B cell (primary cell): ENCODE data around the gene APMAP. TPM values are rescaled to one million over a fixed set of nuclear protein-coding genes. Genes with fewer than 3 reads are reported as not detected.

Experiments used
- ATAC-seq: fragments of 200-7000 bp; cut with Tn5 transposase; one replicate; pipeline ENCODE4 v1.10.0; 2021; ENCODE audit warnings: low read depth, mild to moderate bottlenecking, moderate number of reproducible peaks, moderate library complexity
- CTCF ChIA-PET: fragments of 350-600 bp; sonication (Branson Sonifier 250); formaldehyde crosslinking; loops from one replicate; lab custom pipeline; 2021; ENCODE audit warnings: antibody characterized with exemption, inconsistent platforms; lab: Charles Lee
- POLR2A ChIA-PET: fragments of 350-600 bp; sonication (Branson Sonifier 250); formaldehyde crosslinking; loops from one replicate; lab custom pipeline; 2021; ENCODE audit warnings: antibody characterized with exemption; lab: Charles Lee
- DNase-seq: peaks from one replicate; pipeline ENCODE4 v3.0.0; 2013
- H2AFZ ChIP-seq: 2 replicates; pipeline ENCODE4 v1.6.1; 2012; ENCODE audit warnings: mild to moderate bottlenecking, low read depth, low read length; ENCODE audit not compliant: insufficient read depth, poor library complexity, severe bottlenecking
- H3K27ac ChIP-seq, 2 donors: 1 replicate in 1 of 2; 2 replicates in 1 of 2; pipeline ENCODE4 v1.5.1; 2012 to 2013; ENCODE audit warnings: low read length in 2 of 2, mild to moderate bottlenecking in 2 of 2, moderate library complexity in 1 of 2
- H3K27me3 ChIP-seq, 4 experiments: fragments of 200-600 bp in 1 of 4; sonication (generic) in 1 of 4; replicated peaks in 1 of 4; 1 replicate in 2 of 4; 2 replicates in 2 of 4; pipeline versions ENCODE4 v1.6.1 to v1.7.0; 2013 to 2016; ENCODE audit warnings: low read length in 3 of 4, mild to moderate bottlenecking in 2 of 4, mixed read lengths in 1 of 4, moderate library complexity in 1 of 4; ENCODE audit not compliant: insufficient read depth in 4 of 4, control insufficient read depth in 3 of 4; ENCODE audit errors: control extremely low read depth in 1 of 4
- H3K36me3 ChIP-seq, 2 experiments: replicated peaks in 1 of 2; 1 replicate in 1 of 2; 2 replicates in 1 of 2; pipeline versions ENCODE4 v1.6.1 to v1.7.1; 2013; ENCODE audit warnings: low read length in 1 of 2; ENCODE audit not compliant: insufficient read depth in 2 of 2, control insufficient read depth in 1 of 2; ENCODE audit errors: control extremely low read depth in 1 of 2, extremely low read depth in 1 of 2
- H3K4me1 ChIP-seq, 2 donors: fragments of 200-600 bp in 1 of 2; sonication (generic) in 1 of 2; 1 replicate in 1 of 2; 2 replicates in 1 of 2; pipeline versions ENCODE4 v1.5.1 to v1.6.1; 2013 to 2017; ENCODE audit warnings: low read length in 2 of 2; ENCODE audit not compliant: control insufficient read depth in 2 of 2, insufficient read depth in 2 of 2
- H3K4me2 ChIP-seq: replicated peaks from 2 replicates; pipeline ENCODE3; 2012; ENCODE audit warnings: mild to moderate bottlenecking, low read depth, low read length; ENCODE audit not compliant: poor library complexity, severe bottlenecking
- H3K4me3 ChIP-seq, 5 experiments: fragments of 200-600 bp in 1 of 5; sonication (generic) in 1 of 5; 1 replicate in 3 of 5; 2 replicates in 2 of 5; pipeline versions ENCODE4 v1.5.1 to v1.7.0; 2011 to 2016; ENCODE audit warnings: low read length in 4 of 5, mild to moderate bottlenecking in 4 of 5, low read depth in 2 of 5, control low read depth in 1 of 5, moderate library complexity in 1 of 5; ENCODE audit not compliant: insufficient read depth in 1 of 5; ENCODE audit errors: control extremely low read depth in 1 of 5, extremely low read depth in 1 of 5
- H3K79me2 ChIP-seq: fragments of 200-600 bp; sonication (generic); one replicate; pipeline ENCODE4 v1.6.0; 2016; ENCODE audit warnings: low read length; ENCODE audit not compliant: control insufficient read depth, insufficient read depth
- H3K9ac ChIP-seq: fragments of 200-600 bp; sonication (generic); 2 replicates; pipeline ENCODE4 v1.6.1; 2017; ENCODE audit warnings: mild to moderate bottlenecking, low read length, moderate library complexity
- H3K9me3 ChIP-seq, 3 donors: one replicate each; pipeline versions ENCODE4 v1.6.1 to v1.7.1; 2013; ENCODE audit warnings: low read length in 2 of 3; ENCODE audit not compliant: control insufficient read depth in 2 of 3, insufficient read depth in 1 of 3; ENCODE audit errors: control extremely low read depth in 1 of 3
- H4K20me1 ChIP-seq: 2 replicates; pipeline ENCODE4 v1.6.0; 2012; ENCODE audit warnings: mild to moderate bottlenecking, low read length; ENCODE audit not compliant: insufficient read depth, control insufficient read depth, poor library complexity, severe bottlenecking
- H3K27ac Mint-ChIP-seq: one replicate; pipeline ENCODE4 v1.8.0; 2021; ENCODE audit warnings: mixed read lengths
- H3K27me3 Mint-ChIP-seq: one replicate; pipeline ENCODE4 v1.8.0; 2021; ENCODE audit warnings: mixed read lengths
- H3K4me1 Mint-ChIP-seq: one replicate; pipeline ENCODE4 v1.8.0; 2021; ENCODE audit warnings: mixed read lengths
- H3K4me3 Mint-ChIP-seq: one replicate; pipeline ENCODE4 v1.8.0; 2021; ENCODE audit warnings: mixed read lengths
- H3K9me3 Mint-ChIP-seq: one replicate; pipeline ENCODE4 v1.8.0; 2022; ENCODE audit warnings: mixed read lengths; ENCODE audit not compliant: insufficient read depth
- CTCF ChIP-seq: fragments of 200-600 bp; IDR thresholded peaks from one replicate; pipeline ENCODE4 v1.8.0; 2022; ENCODE audit warnings: antibody characterized with exemption, mild to moderate bottlenecking
- EZH2 ChIP-seq: IDR thresholded peaks from 2 replicates; pipeline ENCODE4 v1.6.1; 2012; ENCODE audit warnings: borderline replicate concordance, low read depth, mild to moderate bottlenecking, moderate library complexity, low read length; ENCODE audit not compliant: insufficient read depth, poor library complexity, severe bottlenecking
- WGBS: methylation state at CpG from one replicate; pipeline ENCODE4 v1.1.5; 2013; ENCODE audit warnings: missing lambda C conversion rate; ENCODE audit not compliant: insufficient coverage; 5-methylcytosine and 5-hydroxymethylcytosine counted together
- intact Hi-C: fragments of 100-400 bp; cut with micrococcal nuclease; formaldehyde crosslinking; loops from one replicate; pipeline ENCODE4 v1.10.0; 2022
- polyA plus RNA-seq: library from polyadenylated mRNA; depleted of rRNA; stranded (reverse); fragments of >200 nt; gene quantifications from 2 replicates; pipeline ENCODE4 v1.2.3, GENCODE V29; 2012
- total RNA-seq, 2 donors: library from RNA; stranded (reverse); fragments of 120-200 nt in 1 of 2; gene quantifications; 1 replicate in 1 of 2; 2 replicates in 1 of 2; pipeline versions ENCODE4 v1.2.3 to v1.2.4, GENCODE V29; 2013 to 2022

APMAP gene
- total and polyA plus RNA-seq, 2 donors (not counting 1 experiment from before 2014, with no cell fraction given): 9.1 to 28.0 TPM

- H2AFZ ChIP-seq: no peak overlapping the region
- H3K4me2 ChIP-seq: peak overlapping the region; percentile 68
- H3K27ac ChIP-seq: peak overlapping the region; percentile 2 to 63
- intact Hi-C loops: loop anchor here (5.0 kb wide), 1 partner anchor 161 kb away; the partner anchor contains the start of gene ENTPD6
- peak overlapping the region in 3 of 5 experiments; percentile 13 to 44 (median 13) for H3K4me3 ChIP-seq
- H3K9ac ChIP-seq: peak overlapping the region; percentile 48
- TF ChIP-seq EZH2 (no peak), CTCF (no peak)
- POLR2A ChIA-PET: interaction anchor here (1.0 to 2.2 kb wide), 2 partner anchors 21 to 22 kb away, joined by 3 to 20 read pairs; partner anchors contain the start of gene ACSS1
- H4K20me1 ChIP-seq: peaks cover 70% of the 10 kb centered on the region
- DNase-seq (no peak), ATAC-seq (no peak)
- CTCF ChIA-PET: interaction anchor here (0.7 to 2.1 kb wide), 9 partner anchors 9 to 1707 kb away, joined by 3 to 9 read pairs (median 4); partner anchors contain the start of gene ACSS1
- no peaks in the 10 kb centered on the region for H3K27me3 ChIP-seq
- H3K36me3 ChIP-seq: peaks cover 0 to 39% of the 10 kb centered on the region in 2 experiments
- H3K4me1 ChIP-seq: peaks cover 44 to 48% of the 10 kb centered on the region in 2 donors
- peaks cover 96% of the 10 kb centered on the region for H3K79me2 ChIP-seq
- no peaks in the 10 kb centered on the region for H3K9me3 Mint-ChIP-seq
- H3K9me3 ChIP-seq: no peaks in the 10 kb centered on the region
- 22% methylated on average over 2 of the region's 7 CpGs for WGBS
- H3K27me3 Mint-ChIP-seq: no peaks in the 10 kb centered on the region
- peaks cover 52% of the 10 kb centered on the region for H3K4me1 Mint-ChIP-seq
- H3K27ac Mint-ChIP-seq: peak overlapping the region; percentile 91
- H3K4me3 Mint-ChIP-seq: peak overlapping the region; percentile 77
These were observed 43.9 kb upstream of the APMAP start for GRCh38 chr20:25036331-25036936.

GRCh38 chr20:25035921-25036320, 43.4 kb upstream of the APMAP start:
- no peak for ATAC-seq

More at GRCh38 chr20:25035921-25036320, 43.4 kb upstream of the APMAP start:
- CTCF ChIA-PET: interaction anchor here (0.7 to 1.8 kb wide), 7 partner anchors 10 to 1706 kb away, joined by 3 to 9 read pairs (median 4); partner anchors contain the start of gene ACSS1
- H3K9me3 Mint-ChIP-seq: no peaks in the 10 kb centered on the region
- H3K27me3 Mint-ChIP-seq: no peaks in the 10 kb centered on the region
- Histone ChIP-seq H3K27ac (peak overlapping the region; percentile 2 to 63), H3K4me2 (peak overlapping the region; percentile 68), H2AFZ (no peak overlapping the region), H3K79me2 (peaks cover 96% of the 10 kb centered on the region), H3K9ac (peak overlapping the region; percentile 48), H4K20me1 (peaks cover 72% of the 10 kb centered on the region), H3K36me3 (peaks cover 0 to 40% of the 10 kb centered on the region in 2 experiments), H3K27me3 (no peaks in the 10 kb centered on the region), H3K4me3 (peak overlapping the region in 3 of 5 experiments; percentile 13 to 44 (median 13)), H3K4me1 (peaks cover 41 to 44% of the 10 kb centered on the region in 2 donors), H3K9me3 (no peaks in the 10 kb centered on the region)
- DNase-seq: no peak
- peak overlapping the region; percentile 91 for H3K27ac Mint-ChIP-seq
- H3K4me3 Mint-ChIP-seq: peak overlapping the region; percentile 77
- intact Hi-C loops: loop anchor here (5.0 kb wide), 1 partner anchor 161 kb away; the partner anchor contains the start of gene ENTPD6
- POLR2A ChIA-PET: interaction anchor here (1.0 kb wide), 1 partner anchor 22 kb away, joined by 3 read pairs; the partner anchor contains the start of gene ACSS1
- WGBS: 0% methylated on average over 2 of the region's 4 CpGs
- peaks cover 52% of the 10 kb centered on the region for H3K4me1 Mint-ChIP-seq
- no peak for TF ChIP-seq CTCF
- TF ChIP-seq EZH2: no peak
